ENCODE measurements around the gene CEBPA.

- TF ChIP-seq BHLHE40 (IDR thresholded peaks at IDR 0.05; ENCODE audit: borderline replicate concordance): no peak
- TF ChIP-seq NFRKB (IDR thresholded peaks at IDR 0.05): no peak
- TF ChIP-seq FOXM1 (IDR thresholded peaks at IDR 0.05; ENCODE audit: borderline replicate concordance): no peak
- TF ChIP-seq FOXK2 (IDR thresholded peaks at IDR 0.05): no peak
- no peak for TF ChIP-seq CTBP1 (IDR thresholded peaks at IDR 0.05; ENCODE audit: borderline replicate concordance)
- TF ChIP-seq FOXA1 (IDR thresholded peaks at IDR 0.05): no peak
- TF ChIP-seq SP1 (IDR thresholded peaks at IDR 0.05): no peak
- TF ChIP-seq, protein P1, sequence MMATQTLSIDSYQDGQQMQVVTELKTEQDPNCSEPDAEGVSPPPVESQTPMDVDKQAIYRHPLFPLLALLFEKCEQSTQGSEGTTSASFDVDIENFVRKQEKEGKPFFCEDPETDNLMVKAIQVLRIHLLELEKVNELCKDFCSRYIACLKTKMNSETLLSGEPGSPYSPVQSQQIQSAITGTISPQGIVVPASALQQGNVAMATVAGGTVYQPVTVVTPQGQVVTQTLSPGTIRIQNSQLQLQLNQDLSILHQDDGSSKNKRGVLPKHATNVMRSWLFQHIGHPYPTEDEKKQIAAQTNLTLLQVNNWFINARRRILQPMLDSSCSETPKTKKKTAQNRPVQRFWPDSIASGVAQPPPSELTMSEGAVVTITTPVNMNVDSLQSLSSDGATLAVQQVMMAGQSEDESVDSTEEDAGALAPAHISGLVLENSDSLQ (IDR thresholded peaks at IDR 0.05): no peak
- TF ChIP-seq SUZ12 (IDR thresholded peaks at IDR 0.05): no peak
- no peak for TF ChIP-seq HDGF (IDR thresholded peaks at IDR 0.05; ENCODE audit: borderline replicate concordance)
- TF ChIP-seq ARNT (IDR thresholded peaks at IDR 0.05): no peak
These were observed 22.6 kb downstream of the CEBPA start for GRCh38 chr19:33279430-33280350.
